HG02642 (cell line): ENCODE results near the gene KRTAP10-7.
"Not testable (repeated sequence)": the region's sequence is repeated elsewhere in the genome, so short reads cannot be mapped to it uniquely, and the experiment has no call there.

Experiments
- ATAC-seq: cut with Tn5 transposase; IDR thresholded peaks from one replicate; pipeline ENCODE4 v1.9.1; 2021; ENCODE audit warnings: mild to moderate bottlenecking; ENCODE audit not compliant: unreplicated experiment, poor library complexity

The KRTAP10-7 gene

DNA sequence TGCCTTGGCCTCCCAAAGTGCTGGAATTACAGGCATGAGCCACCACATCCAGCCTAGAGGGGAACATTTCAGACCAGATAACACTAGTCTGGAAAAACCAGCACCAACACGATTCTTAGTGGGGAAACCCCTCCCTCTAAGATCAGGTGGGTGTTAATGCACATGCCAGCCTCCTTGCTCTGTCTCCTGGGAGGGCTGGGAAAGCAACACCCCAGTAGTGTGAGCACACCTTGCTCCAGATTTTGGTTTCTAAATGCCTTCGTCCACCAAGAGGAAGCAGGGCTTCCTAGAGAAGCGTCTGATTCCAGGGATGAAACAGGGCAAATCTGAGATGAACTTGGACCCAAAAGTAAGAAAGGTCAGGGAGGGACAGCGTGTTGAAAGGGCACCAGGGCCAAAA is 29.1 kb upstream of the KRTAP10-7 start:
- ATAC-seq = no peak

DNA sequence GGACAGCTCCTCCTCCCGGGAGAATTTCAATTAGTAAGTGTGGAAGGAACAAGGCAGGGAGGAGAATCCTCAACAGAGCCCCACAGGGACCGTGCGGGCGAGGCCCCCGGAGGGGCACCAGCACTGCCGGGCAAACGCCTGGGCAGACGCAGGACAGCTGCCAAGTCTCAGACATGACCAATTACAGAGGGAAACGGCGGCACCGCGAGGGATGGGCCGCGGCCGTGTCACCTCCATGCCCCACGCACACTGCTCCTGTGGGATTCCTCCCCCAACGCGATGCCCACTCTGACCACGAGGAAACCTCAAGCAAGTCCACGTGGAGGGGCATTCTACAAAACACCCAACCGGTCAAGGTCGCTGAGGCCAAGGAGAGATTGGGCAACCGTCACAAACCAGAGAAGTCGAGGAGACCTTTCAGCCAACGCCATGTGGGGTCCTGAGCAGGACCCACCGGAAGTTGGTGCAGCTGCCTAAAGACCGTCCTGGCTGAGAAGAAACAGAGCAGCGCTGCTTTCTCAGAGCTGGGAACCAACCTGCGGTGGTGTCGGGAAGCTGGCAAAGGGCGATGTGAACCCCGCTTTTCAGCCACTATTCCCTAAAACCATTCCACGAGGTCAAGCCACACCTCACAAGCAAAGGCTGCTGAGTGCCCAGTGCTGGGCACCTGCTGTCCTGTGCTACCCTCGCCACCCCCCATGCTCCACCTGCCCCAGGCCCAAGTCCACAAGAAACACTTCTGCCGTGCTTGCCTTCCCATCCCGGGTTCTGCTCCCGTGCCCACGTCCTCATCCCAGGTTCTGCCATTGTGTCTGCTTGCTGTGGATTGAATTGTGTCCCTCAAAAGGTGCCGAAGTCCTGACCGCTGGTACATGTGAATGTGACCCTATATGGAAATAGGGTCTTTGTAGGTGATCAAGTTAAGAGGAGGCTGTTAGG is 28.3 kb upstream of the KRTAP10-7 start:
- ATAC-seq = no peak

DNA sequence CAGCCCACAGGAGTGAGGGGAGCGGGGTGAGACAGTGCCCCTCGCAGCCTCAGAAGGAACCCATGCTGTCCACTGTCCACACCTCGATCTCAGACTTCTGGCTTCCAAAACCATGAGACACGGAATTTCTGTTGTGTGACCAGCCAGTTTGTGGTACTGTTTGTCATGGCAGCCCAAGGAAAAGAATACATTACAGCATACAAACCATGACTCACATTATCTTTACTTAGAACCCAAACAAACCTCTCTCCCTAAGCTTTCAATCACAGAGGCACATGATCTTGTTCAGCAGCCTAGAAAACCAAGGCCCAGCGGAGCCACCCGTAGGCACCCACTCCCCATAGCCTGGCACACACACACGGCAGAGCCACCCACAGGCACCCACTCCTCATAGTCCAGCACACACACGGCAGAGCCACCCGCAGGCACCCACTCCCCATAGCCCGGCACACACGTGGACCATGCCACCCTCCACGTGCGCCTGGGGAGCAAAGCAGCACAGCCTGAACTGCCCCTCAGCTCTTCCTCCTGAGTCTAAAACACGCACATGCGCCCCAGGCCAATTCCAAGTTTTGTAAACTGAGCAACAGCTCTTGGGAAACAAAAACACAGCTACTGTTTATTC is 27.3 kb upstream of the KRTAP10-7 start:
- ATAC-seq = no peak

DNA sequence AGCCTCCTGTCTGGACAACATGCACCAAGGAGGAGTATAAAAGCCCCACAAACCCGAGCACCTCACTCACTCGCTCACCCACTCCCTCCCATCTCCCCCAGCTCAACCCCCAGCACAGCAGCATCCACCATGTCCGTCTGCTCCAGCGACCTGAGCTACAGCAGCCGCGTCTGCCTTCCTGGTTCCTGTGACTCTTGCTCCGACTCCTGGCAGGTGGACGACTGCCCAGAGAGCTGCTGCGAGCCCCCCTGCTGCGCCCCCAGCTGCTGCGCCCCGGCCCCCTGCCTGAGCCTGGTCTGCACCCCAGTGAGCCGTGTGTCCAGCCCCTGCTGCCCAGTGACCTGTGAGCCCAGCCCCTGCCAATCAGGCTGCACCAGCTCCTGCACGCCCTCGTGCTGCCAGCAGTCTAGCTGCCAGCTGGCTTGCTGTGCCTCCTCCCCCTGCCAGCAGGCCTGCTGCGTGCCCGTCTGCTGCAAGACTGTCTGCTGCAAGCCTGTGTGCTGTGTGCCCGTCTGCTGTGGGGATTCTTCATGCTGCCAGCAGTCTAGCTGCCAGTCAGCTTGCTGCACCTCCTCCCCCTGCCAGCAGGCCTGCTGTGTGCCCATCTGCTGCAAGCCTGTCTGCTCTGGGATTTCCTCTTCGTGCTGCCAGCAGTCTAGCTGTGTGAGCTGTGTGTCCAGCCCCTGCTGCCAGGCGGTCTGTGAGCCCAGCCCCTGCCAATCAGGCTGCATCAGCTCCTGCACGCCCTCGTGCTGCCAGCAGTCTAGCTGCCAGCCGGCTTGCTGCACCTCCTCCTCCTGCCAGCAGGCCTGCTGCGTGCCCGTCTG is 26.6 kb upstream of the KRTAP10-7 start, which contains the start of gene KRTAP10-4:
Gene KRTAP10-4 (plus strand): TSS at position 100 of the 827 bp plus-strand sequence. CDS start 30 bp downstream, at position 130.
- ATAC-seq = not testable (repeated sequence)

DNA sequence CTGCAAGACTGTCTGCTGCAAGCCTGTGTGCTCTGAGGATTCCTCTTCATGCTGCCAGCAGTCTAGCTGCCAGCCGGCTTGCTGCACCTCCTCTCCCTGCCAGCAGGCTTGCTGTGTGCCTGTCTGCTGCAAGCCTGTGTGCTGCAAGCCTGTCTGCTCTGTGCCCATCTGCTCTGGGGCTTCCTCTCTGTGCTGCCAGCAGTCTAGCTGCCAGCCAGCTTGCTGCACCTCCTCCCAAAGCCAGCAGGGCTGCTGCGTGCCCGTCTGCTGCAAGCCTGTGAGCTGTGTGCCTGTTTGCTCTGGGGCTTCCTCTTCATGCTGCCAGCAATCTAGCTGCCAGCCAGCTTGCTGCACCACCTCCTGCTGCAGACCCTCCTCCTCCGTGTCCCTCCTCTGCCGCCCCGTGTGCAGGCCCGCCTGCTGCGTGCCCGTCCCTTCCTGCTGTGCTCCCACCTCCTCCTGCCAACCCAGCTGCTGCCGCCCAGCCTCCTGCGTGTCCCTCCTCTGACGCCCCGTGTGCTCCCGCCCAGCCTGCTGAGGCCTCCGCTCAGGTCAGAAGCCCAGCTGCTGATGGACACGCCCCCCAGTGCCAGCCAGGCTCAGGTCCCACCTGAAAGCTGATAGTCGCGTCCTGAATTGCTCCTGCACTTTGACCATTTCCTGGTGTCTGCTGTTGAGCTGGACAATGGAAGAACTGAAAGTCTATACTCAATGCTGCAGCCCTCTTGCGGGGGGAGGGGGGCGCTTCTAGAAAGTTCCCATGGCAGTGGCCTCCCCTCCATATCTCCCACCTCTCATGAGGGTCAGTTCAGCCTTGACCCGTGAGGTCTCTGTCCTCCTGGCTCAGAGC is 25.7 kb upstream of the KRTAP10-7 start:
- ATAC-seq = no peak

DNA sequence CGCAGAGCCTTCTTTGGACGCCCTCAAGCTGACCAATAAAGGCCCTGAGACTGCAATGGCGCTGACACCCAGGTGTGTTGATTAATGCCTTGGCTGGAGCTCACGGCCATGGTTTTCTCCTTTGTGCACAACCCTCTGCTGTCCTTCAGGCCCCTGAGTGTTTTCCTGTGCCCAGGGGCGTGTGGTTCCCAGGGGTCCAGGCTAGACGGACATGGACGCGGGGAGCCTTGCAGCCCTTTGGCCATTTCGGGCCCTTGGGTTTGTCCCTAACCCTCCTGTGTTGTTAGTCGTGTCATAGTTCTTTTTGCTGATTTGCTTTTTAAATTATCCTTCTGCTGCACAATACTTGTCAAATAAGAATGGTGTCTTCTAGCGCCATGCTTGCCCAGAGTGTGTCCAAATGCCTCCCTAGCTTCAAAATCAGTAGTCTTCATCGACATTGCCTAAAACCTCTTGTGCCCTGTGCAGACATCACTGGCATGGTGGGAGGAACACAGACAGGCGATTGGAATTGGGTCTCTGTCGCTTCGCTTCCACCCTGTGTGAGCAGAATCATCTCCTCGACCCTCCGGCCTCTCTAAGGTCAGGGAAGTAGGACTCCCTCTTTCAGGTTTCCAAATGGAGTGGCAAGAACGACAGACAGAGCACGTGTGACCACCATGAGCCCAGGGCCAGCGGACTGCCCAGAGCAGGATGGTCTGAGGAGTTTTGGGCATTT is 24.9 kb upstream of the KRTAP10-7 start:
- no peak for ATAC-seq

DNA sequence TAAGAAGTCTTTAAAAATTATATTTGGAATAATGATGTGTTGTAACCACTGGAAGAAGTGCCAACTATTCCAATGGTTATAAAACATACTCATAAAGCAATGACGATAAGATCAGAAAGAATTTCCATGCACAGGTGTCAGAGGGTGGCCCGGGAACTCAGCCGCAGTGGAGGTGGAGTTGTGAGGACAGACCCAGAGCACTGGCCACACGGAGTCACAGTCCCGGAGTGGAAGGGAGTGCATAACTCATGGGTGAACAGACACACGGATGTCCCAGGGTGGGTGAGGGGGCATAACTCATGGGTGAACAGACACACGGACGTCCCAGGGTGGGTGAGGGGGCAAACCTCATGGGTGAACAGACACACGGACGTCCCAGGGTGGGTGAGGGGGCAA is 24.4 kb upstream of the KRTAP10-7 start:
- ATAC-seq = no peak

DNA sequence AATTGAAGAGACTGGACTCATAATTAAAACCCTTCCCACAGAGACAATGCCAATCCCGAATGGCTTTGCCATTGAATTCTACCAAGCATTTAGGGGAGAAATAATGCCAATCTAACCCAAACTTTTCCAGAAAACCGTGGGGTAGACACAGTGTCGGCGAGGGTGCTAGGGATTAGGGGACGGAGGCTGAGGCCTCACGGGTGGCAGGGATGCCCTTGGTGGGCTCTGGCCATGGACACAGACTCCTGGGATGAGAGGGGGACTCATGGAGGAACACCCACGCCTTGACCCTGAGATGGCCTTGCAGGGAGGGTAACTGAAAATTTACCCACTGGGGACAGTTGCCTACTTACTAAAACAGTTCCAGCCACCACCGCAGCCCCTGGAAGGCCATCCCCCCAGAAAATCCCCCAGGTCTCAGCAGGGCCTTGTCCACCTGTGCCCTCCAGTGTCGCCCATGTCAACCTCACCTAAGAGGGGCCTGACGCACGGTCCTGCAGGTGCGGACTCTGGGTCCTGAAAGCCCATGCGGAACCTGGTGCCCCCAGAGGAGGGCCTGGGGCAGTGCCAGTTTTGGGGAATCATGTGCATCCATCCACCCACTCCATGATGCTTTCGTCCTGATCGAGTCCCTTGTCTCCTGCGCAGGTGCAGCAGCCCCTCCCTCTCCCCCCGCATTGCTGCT is 21.9 kb upstream of the KRTAP10-7 start:
- no peak for ATAC-seq

DNA sequence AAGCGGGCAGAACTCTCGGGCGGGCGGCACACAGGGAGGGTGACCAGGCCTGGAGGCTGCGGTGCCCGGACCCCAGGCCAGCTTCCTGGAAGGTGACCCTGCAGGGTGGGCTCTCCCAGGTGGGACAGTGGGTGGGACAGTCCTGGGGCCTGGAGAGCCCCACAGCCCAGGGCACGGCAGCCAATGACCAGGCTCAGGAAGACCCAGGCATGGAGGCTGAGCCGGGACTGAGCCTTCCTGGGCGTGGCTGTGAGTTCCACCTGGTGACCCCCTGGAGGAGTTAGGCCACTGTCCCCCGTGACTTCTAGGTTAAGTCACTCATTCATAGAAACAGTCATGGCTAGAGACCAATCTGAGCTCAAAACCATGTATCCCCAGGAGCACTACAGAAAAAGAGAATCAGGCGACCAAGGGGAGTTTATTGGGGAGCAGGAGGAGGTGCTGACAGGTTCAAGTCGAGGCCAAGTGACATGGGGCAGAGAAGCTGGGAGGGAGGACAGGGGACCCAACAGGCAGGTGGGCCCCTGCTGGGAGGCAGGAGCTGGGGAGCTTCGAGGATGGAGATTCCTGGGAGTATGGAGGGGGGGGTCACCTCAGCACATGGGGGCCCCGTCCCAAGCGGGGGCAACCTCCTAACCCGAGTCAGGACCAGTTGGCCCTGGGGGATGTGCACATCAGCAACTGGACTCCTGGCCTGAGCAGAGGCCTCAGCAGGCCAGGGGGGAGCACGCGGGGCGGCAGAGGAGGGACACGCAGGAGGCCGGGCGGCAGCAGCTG is 21.2 kb upstream of the KRTAP10-7 start:
- no peak for ATAC-seq

DNA sequence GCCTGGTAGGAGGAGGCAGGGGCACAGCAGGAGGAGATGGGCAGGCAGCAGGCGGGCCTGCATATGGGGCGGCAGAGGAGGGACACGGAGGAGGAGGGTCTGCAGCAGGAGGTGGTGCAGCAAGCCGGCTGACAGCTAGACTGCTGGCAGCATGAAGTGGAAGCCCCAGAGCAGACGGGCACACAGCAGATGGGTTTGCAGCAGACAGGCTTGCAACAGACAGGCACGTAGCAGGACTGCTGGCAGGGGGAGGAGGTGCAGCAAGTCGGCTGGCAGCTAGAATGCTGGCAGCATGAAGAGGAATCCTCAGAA is 20.6 kb upstream of the KRTAP10-7 start:
- ATAC-seq = no peak

DNA sequence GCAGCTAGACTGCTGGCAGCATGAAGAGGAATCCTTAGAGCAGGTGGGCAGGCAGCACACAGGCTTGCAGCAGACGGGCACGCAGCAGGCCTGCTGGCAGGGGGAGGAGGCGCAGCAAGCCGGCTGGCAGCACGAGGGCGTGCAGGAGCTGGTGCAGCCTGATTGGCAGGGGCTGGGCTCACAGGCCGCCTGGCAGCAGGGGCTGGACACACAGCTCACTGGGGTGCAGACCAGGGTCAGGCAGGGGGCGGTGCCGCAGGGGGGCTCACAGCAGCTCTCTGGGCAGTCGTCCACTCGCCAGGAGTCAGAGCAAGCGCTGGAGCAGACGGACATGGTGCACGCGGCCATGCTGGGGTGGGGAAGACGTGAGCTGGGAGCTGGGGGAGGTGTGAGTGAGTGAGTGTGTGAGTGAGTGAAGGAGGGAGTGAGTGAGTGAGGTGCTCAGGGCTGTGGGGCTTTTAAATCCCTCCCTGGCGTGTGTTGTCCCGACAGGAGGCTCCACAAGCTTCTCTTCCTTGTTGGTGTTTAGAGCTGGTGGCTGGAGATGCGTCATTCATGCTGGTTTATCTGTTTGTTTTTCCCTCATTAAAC is 20.1 kb upstream of the KRTAP10-7 start, which contains the start of gene KRTAP10-5:
Gene KRTAP10-5 (minus strand): TSS at position 374 of the 591 bp plus-strand sequence. CDS start 26 bp downstream, at position 348.
- ATAC-seq = not testable (repeated sequence)

DNA sequence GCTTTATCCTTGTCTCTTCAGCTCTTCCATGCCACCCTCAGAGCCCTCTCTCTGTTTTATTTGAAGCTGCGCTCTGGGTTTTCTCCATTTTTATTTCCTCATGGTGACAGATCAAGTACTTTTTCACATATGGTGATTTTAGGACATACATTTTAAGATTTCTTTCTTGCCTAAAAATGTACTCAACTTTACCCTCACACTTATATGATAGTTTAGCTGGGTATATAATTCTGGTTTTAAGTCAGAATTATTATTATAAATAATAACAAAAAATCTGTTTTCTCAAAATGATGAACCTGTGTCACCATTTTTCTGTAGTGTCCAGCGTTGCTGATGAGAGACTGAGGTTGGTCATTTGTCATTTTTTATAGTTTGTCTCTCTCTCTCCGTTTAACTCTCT is 19.2 kb upstream of the KRTAP10-7 start:
- no peak for ATAC-seq

DNA sequence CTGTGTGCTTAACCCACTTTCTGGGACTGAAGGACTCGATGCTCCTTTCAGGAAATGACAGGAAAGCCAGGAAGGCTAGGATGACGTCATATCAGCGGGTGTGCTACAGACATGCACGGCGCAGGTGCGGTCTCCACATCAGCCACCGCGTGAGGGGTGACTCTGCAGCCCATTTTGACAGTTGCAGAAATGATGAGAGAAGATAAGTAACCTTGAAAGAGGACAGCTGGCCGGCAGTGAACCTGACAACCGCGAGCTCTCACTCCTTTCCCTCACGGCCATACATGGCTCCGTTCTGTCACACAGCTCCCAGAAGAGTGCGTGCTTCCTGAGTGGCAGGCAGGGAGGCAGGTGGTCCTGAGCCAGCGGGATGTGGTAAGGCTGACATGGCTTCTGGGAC is 18.3 kb upstream of the KRTAP10-7 start:
- ATAC-seq = no peak

DNA sequence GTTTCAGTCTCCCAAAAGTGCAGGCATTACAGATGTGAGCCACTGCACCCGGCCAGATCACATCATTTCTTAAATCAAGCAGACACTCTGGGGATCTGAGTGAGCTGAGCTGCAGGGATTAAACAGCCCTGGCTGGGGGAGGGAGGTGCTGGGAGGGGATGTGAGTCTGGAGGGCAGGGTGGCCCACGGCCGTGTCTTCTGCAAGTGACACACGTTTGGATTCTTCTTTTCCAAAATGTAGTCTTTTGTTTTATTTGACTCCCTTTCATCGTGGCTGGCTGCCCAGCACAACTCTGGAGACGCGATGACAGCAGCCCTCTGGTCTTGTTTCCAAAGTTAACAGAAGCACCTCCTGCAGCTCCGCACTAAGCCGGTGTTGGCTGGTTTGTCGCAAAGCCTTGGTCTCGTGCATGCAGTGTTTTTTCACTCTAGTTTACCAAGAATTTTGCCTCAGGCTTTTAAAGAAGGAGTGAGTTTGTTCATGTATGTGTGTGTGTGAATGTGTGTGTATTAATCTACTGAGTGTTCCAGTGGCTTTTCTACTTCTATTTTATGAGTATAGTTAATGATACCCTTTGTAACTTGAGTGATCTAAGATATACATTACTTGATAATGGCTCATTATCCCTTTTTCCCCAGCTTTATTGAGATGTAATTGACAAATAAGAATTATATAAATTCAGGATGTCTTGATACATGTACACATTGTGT is 17.2 kb upstream of the KRTAP10-7 start:
- no peak for ATAC-seq

DNA sequence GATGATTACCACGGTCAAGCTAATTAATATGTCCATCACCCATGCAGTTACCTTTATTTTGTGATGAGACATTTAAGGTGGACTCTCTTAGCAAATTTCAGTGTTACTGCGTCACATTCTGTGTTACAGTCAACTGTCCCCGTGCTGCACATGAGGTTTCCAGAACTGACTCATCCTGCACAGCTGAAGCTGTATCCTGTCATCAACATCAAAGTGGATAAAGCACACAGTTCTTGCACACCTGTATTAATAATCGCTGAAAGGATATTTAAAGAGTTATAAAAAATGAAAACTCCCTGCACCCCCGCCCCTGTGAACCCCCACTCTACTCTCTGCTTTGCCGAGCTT is 16.6 kb upstream of the KRTAP10-7 start:
- ATAC-seq = no peak

DNA sequence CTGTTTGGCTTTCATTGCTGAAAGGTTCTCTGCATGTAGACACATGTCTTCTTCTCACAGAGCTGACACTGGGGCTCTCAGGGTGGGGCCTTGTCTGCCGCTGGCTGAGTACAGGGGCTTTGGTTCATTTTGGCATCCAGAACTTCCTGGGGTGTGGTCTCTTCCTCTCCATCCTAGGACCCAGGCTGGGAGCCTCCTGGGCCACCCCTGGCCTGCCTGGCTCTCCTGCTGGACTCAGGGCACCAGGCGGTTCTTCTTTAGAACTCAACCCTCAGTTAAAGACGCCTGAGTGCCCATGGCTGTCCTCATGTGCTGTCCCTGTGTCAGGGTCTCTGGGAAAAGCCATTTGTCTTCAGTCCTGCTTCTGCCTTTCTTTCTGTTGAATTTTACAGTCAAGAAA is 14.5 kb upstream of the KRTAP10-7 start:
- ATAC-seq = no peak

DNA sequence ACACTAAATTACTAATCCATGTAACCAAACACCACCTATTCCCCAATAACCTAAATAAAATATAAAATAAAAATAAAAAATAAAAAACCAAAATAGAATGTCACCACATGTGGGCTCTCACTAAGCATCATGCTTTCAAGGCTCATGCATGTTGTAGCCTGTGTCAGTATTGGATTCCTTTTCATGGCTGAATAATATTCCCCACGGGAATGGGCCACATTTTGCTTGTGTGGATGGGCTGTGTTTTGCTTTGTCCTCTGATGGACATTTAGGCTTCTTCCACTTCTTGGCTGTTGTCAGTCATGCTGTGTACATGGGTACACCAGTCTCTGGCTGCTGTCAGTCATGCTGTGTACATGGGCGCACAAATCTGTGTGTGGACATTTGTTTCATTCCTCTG is 11.3 kb upstream of the KRTAP10-7 start:
- no peak for ATAC-seq
